Right cardiac atrium (tissue), 5 donors: ENCODE measurements around the gene SLC6A18. TPM values are rescaled to one million over a fixed set of nuclear protein-coding genes. Genes with fewer than 3 reads are reported as not detected.
"Not testable (repeated sequence)": the region's sequence is repeated elsewhere in the genome, so short reads cannot be mapped to it uniquely, and the experiment has no call there.

Experiments
- ATAC-seq, 2 donors: fragments of 200-7000 bp; cut with Tn5 transposase; one replicate each; pipeline versions ENCODE4 v1.8.0 to v1.9.1; 2020; ENCODE audit warnings: moderate library complexity in 2 of 2, mild to moderate bottlenecking in 1 of 2
- DNase-seq, 3 donors: peaks; one replicate each; pipeline ENCODE4 v3.0.0-alpha.2; 2020
- H3K27ac ChIP-seq: one replicate; pipeline ENCODE4 v1.5.1; 2013; ENCODE audit warnings: mild to moderate bottlenecking, low read length, control low read depth, moderate library complexity
- H3K27me3 ChIP-seq: one replicate; pipeline ENCODE4 v1.6.1; 2013; ENCODE audit not compliant: control insufficient read depth, insufficient read depth
- H3K4me1 ChIP-seq: one replicate; pipeline ENCODE4 v1.6.1; 2013; ENCODE audit warnings: low read length; ENCODE audit not compliant: control insufficient read depth, insufficient read depth
- H3K4me3 ChIP-seq: one replicate; pipeline ENCODE4 v1.5.1; 2013; ENCODE audit warnings: low read length, control low read depth
- H3K9me3 ChIP-seq: one replicate; pipeline ENCODE4 v1.6.1; 2013; ENCODE audit warnings: low read length; ENCODE audit not compliant: control insufficient read depth
- WGBS: extraction: QIAGEN DNeasy Blood & Tissue Kit; methylation state at CpG from one replicate; pipeline ENCODE4 v1.1.7; 2013; 5-methylcytosine and 5-hydroxymethylcytosine counted together
- intact Hi-C, 4 donors: fragments of 100-400 bp; cut with DNase I; formaldehyde crosslinking; loops; one replicate each; pipeline versions ENCODE4 v1.11.0 to v1.14.0; 2022 to 2023
- polyA plus RNA-seq: library from polyadenylated mRNA; stranded (reverse); fragments of 200-250 nt; gene quantifications from one replicate; pipeline ENCODE4 v1.2.3, GENCODE V29; 2013
- total RNA-seq, 4 donors: library from RNA; stranded (reverse); fragmentation: NEBNext Ultra II Directional; extraction: Animal tissue kit (Norgen Biotek cat#: 25700); gene quantifications; one replicate each; pipeline ENCODE4 v1.2.1, GENCODE V29; 2021
- donor health status: healthy with polysubstance abuse.
- donor health status: DM: no; HTN: yes; CAD: no.
- donor health status: DM: no; HTN: no; CAD: no.
- donor health status: DM: no; HTN: yes; CAD: no; lungs with severe emphysema.
- donor health status: DM: yes; HTN: yes; CAD: no.

SLC6A18 gene
- total and polyA plus RNA-seq, 5 donors = not detected

DNA sequence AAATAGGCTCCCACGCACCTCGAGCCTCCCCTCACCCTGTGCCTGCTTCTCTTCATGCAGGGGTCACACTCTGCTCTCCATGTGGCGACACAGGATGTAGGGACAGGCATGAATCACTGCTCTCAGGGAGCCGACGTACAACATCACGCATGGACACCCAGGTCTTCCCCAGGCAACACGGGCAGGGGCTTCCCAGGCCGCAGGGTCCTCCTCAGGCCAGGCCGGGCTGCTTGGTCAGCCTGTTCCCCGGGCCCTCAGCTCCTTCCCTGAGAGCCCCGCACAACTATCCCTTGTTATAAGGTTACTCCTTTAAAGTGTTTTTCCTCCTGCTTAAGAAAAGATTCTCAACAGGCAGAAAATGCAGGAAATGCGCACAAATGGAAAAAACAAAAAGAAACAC lies 1.1 kb downstream of the SLC6A18 start:
- ATAC-seq (no peak), DNase-seq (peak in 1 of 3 donors; percentile 13)
- no peaks in the 10 kb centered on the region for H3K4me1 ChIP-seq
- intact Hi-C loops = no loop called here
- H3K4me3 ChIP-seq = no peak overlapping the region
- H3K27me3 ChIP-seq = no peaks in the 10 kb centered on the region
- no peaks in the 10 kb centered on the region for H3K9me3 ChIP-seq
- WGBS = 68% methylated on average over 12 of the region's 12 CpGs
- no peak overlapping the region for H3K27ac ChIP-seq

DNA sequence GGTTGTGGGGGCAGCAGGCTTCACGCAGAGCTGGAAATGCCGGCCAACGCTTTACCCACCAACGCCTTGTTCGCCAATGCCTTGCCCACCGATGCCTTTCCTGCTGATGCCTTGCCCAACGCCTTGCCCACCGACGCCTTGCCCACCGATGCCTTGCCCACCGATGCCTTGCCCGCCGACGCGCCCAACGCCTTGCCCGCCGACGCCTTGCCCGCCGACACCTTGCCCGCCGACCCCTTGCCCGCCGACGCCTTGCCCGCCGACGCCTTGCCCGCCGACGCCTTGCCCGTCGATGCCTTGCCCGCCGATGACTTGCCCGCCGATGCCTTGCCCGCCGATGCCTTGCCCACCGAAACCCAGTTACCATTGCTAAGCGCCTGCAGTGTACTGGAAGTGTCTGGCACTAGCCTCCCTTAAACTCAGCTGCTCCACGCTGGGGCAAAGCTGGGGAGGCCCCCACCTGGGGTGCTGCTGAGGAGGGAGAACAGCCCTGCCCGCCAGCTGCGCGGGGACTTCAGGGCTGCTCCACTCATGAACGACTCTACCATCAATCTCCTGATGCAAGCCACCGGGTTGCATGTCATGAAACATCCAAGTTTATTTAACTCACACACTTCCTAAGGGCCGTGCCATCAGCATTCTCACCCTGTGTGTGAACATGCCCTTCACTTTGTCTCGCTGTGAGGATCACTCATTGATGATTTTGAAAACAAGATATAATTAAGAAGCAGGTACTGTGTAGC lies 1.8 kb downstream of the SLC6A18 start:
- no peaks in the 10 kb centered on the region for H3K27me3 ChIP-seq

DNA sequence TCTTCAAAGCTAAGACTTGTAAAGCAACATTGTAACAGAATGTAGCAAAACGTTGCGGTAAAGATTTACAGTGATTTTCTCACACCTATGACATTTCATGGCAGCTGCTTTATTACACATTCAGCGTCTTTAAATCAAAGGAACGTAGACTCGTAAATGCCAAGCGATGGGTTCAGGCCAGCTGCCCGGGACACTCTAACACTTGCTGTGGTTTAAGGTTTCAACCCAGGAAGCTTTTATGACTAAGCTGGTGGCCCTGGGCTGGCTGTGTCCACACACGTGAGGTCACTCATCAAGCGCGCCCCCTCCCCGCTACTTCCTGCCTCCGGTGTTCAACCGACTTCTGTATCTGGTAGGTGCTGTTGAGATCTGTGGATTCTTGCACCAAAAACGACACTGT lies 2.5 kb downstream of the SLC6A18 start:
- no peaks in the 10 kb centered on the region for H3K27me3 ChIP-seq
- no peak overlapping the region for H3K4me3 ChIP-seq
- WGBS = 59% methylated on average over 14 of the region's 14 CpGs
- no peaks in the 10 kb centered on the region for H3K9me3 ChIP-seq
- H3K27ac ChIP-seq = no peak overlapping the region
- no peaks in the 10 kb centered on the region for H3K4me1 ChIP-seq
- DNase-seq (no peak), ATAC-seq (no peak)
- intact Hi-C loops = no loop called here

More for the DNA sequence above, 1.8 kb downstream of the SLC6A18 start:
- DNase-seq = peak in 1 of 3 donors; percentile 24
- WGBS = 87% methylated on average over 50 of the region's 50 CpGs
- Histone ChIP-seq H3K27ac (no peak overlapping the region), H3K4me1 (no peaks in the 10 kb centered on the region), H3K9me3 (no peaks in the 10 kb centered on the region), H3K4me3 (no peak overlapping the region)
- no peak for ATAC-seq
- intact Hi-C loops = no loop called here

DNA sequence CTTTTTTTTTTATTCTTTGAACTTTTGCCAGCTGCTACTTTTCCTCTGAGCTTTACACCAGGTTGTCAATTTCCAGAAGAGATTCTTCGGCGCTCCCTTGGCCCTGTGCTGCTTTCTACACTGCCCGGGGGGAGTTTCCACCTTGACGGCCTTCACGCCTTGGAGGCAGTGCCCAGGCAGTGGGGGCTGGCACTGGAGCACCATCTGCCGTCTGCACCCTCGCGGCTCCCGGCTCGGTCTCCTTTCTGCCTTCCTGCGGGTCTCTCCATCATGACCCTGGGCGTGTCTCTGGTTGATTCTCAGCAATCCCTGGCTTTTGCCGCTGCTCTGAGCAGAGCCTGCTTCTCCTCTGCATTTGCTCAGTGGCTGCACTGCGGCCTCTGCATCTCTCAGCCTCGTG lies 2.9 kb downstream of the SLC6A18 start:
- intact Hi-C loops = no loop called here
- no peak overlapping the region for H3K27ac ChIP-seq
- H3K9me3 ChIP-seq = no peaks in the 10 kb centered on the region
- H3K4me3 ChIP-seq = no peak overlapping the region
- 60% methylated on average over 15 of the region's 15 CpGs for WGBS
- no peak for DNase-seq
- ATAC-seq = no peak
- no peaks in the 10 kb centered on the region for H3K27me3 ChIP-seq
- H3K4me1 ChIP-seq = no peaks in the 10 kb centered on the region

DNA sequence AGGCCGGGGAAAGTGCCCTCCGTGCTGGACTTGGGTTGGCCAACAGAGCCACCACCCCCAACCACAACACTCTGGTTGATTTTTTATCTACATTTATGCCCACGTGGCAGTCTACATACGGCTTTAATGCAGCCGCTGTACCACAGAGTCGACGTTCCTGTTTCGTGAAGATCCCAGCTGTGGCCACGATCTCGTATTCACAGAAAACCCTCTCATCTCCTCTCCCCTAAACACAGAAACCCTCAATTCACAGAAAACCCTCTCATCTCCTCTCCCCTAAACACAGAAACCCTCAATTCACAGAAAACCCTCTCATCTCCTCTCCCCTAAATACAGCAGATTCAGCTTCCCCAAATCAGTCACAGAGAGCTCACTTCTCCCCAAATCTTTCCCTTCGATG lies 3.8 kb downstream of the SLC6A18 start:
- H3K4me3 ChIP-seq, DNase-seq, H3K27ac ChIP-seq, H3K4me1 ChIP-seq, ATAC-seq, H3K9me3 ChIP-seq, H3K27me3 ChIP-seq, intact Hi-C loops: not testable (repeated sequence)
- 85% methylated on average over 11 of the region's 11 CpGs for WGBS

DNA sequence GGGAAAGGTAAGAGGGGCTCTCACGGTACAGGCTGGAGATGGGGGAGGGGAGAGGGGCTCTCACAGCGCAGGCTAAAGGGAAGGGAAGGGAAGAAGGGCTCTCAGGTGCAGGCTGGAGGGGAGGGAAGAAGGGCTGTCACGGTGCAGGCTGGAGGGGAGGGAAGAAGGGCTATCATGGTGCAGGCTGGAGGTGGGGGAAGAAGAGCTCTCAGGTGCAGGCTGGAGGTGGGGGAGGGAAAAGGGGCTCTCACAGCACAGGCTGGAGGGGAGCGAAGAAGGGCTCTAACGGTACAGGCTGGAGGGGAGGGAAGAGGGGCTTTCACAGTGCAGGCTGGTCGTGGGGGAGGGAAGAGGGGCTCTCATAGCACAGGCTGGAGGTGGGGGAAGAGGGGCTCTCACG lies 4.6 kb downstream of the SLC6A18 start:
- Histone ChIP-seq H3K4me3 (no peak overlapping the region), H3K9me3 (no peaks in the 10 kb centered on the region), H3K4me1 (no peaks in the 10 kb centered on the region), H3K27ac (no peak overlapping the region), H3K27me3 (no peaks in the 10 kb centered on the region)
- intact Hi-C loops = no loop called here
- WGBS = 26% methylated on average over 7 of the region's 7 CpGs
- DNase-seq = no peak
- ATAC-seq = no peak

DNA sequence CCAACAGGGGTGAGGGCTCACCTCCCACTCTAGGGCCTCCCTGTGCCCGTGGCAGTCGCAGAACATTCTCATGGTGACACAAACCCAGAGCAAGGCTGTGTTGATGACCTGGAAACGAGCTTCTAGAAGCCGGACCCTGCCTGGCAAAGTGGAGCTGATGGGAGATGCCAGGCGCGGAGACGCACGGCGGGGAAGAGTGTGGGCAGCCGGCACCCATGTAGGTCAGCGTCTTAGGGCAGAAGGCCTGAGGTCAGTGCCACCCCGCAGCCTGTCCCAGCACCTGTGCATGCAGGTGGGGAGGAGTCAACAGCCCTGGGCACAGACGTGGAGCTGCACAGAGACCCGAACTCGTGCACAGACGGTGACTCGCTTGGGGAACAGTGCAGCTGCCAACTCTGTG lies 5.4 kb downstream of the SLC6A18 start:
- 83% methylated on average over 17 of the region's 17 CpGs for WGBS
- DNase-seq (no peak), ATAC-seq (no peak)
- no peak overlapping the region for H3K27ac ChIP-seq
- no peaks in the 10 kb centered on the region for H3K4me1 ChIP-seq
- no peaks in the 10 kb centered on the region for H3K27me3 ChIP-seq
- intact Hi-C loops = no loop called here
- H3K9me3 ChIP-seq = peaks cover 5% of the 10 kb centered on the region
- H3K4me3 ChIP-seq = no peak overlapping the region

DNA sequence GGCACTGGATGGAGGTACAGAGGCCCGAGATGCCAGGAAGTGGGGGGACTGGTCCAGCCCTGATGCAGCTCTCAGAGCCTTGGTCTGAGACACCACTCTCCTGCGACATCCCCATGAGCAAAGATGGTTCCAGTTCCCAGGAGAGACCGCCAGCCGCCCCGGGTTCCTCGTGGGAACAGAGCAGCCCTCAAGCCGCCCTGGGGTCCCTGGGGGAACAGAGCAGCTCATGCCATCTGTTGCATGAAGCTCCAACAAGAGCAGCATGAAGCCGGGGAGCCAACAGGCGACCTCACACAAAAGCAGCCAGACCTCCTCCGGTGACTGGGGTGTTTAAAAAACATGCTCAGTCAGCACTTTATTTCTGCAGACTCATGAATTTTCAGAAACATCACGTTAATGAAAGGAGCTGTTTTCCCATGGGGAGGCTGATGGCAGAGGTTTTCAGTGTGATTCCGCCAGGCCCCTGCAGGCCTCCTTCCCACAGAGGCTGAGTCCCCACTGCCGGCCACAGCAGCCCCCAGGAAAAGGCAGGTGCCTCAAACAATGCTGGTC lies 6.2 kb downstream of the SLC6A18 start:
- no peak for DNase-seq
- Histone ChIP-seq H3K4me1 (no peaks in the 10 kb centered on the region), H3K27ac (no peak overlapping the region), H3K4me3 (no peak overlapping the region), H3K27me3 (no peaks in the 10 kb centered on the region), H3K9me3 (peaks cover 5% of the 10 kb centered on the region)
- 66% methylated on average over 13 of the region's 13 CpGs for WGBS
- no peak for ATAC-seq
- intact Hi-C loops = no loop called here

DNA sequence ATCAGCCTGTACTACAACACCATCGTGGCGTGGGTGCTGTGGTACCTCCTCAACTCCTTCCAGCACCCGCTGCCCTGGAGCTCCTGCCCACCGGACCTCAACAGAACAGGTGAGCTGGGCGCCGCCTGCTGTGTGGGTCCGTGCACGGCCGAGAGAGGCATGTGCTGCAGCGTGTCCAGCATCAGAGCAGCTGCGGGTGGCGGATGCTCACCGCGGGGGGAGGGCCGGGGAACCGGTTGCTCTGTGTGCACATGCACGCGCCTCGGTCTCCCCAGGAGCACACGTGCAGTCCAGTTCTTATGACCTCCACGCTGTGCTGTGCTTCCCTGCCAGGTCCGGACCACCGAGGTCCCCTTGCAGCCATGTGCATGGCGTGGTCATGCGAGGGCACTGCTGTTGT lies 7.6 kb downstream of the SLC6A18 start:
- ATAC-seq = no peak
- H3K4me3 ChIP-seq = no peak overlapping the region
- DNase-seq = no peak
- H3K27me3 ChIP-seq = no peaks in the 10 kb centered on the region
- peaks cover 5% of the 10 kb centered on the region for H3K9me3 ChIP-seq
- H3K27ac ChIP-seq = no peak overlapping the region
- 93% methylated on average over 25 of the region's 25 CpGs for WGBS
- H3K4me1 ChIP-seq = no peaks in the 10 kb centered on the region
- intact Hi-C loops = no loop called here

DNA sequence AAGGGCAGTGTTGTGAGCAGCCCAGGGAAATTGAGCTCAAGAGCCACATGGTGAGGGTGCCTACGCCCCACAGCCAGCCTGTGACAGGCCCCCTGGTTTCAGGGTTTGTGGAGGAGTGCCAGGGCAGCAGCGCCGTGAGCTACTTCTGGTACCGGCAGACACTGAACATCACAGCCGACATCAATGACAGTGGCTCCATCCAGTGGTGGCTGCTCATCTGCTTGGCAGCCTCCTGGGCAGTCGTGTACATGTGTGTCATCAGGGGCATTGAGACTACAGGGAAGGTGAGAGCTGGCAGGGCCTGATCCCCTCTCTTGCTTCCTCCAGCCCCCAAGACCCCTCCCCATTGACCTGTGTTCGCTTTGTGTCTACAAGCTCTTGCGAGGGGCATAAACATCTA lies 10.2 kb downstream of the SLC6A18 start:
- DNase-seq = no peak
- 78% methylated on average over 8 of the region's 8 CpGs for WGBS
- Histone ChIP-seq H3K4me3 (no peak overlapping the region), H3K27me3 (no peaks in the 10 kb centered on the region), H3K4me1 (no peaks in the 10 kb centered on the region), H3K9me3 (peaks cover 5% of the 10 kb centered on the region), H3K27ac (no peak overlapping the region)
- intact Hi-C loops = no loop called here
- ATAC-seq = no peak

DNA sequence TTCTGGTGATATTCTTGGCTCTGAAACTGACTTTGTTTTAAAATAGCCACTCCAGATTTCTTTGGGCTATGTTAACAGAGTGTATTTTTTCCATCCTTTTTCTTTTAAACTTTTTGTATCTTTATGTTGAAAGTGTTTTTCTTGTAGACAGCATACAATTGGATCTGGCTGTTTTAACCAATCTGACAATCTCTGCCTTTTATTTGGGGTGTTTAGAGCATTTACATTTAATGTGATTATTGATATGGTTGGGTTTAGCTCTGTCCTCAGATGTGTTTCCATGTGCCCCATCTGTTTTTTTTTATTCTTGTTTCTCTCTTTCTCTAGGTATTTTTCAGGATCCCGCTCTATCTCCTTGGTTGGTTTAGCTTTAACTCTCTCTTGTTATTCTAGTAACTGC lies 10.7 kb downstream of the SLC6A18 start:
- Histone ChIP-seq H3K27me3 (no peaks in the 10 kb centered on the region), H3K4me3 (no peak overlapping the region), H3K9me3 (peaks cover 5% of the 10 kb centered on the region), H3K4me1 (no peaks in the 10 kb centered on the region), H3K27ac (no peak overlapping the region)
- intact Hi-C loops = no loop called here
- no peak for DNase-seq
- ATAC-seq = no peak
- WGBS = 98% methylated on average over 1 of the region's 1 CpG
